ENCODE results near the gene PBX4.

DNA sequence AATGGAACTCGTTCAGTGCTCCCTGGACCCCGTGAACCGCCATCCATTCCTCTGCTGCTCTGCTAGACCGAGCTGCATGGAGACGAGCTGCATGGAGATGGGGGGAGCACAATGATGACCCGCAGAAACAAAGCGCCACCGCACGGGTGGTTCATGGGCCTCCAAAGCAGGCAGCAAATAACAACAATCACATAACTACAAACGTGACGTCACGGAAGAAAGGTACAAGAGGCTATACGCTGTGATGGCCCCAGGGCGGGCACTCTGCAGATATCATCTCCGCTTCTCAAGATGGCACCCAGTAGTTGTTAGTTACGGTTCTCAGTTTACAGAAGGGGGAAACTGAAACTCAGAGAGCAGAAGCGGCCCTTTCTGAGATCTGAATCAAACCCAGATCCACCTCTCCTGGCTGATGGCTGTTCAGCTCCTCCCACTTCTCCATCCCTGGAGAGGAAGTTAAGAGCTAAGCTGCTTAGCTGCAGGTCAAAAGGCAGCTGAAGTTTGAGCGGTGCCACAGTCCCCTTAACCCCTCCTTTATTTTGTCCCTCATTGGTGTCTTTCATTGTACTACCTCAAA lies 43.3 kb upstream of the PBX4 start:
- TF ChIP-seq, protein P1, sequence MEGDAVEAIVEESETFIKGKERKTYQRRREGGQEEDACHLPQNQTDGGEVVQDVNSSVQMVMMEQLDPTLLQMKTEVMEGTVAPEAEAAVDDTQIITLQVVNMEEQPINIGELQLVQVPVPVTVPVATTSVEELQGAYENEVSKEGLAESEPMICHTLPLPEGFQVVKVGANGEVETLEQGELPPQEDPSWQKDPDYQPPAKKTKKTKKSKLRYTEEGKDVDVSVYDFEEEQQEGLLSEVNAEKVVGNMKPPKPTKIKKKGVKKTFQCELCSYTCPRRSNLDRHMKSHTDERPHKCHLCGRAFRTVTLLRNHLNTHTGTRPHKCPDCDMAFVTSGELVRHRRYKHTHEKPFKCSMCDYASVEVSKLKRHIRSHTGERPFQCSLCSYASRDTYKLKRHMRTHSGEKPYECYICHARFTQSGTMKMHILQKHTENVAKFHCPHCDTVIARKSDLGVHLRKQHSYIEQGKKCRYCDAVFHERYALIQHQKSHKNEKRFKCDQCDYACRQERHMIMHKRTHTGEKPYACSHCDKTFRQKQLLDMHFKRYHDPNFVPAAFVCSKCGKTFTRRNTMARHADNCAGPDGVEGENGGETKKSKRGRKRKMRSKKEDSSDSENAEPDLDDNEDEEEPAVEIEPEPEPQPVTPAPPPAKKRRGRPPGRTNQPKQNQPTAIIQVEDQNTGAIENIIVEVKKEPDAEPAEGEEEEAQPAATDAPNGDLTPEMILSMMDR (IDR thresholded peaks at IDR 0.05; ENCODE audit: insufficient read depth, low read depth, low read length) = no peak
- no peak for TF ChIP-seq EZH2 (IDR thresholded peaks at IDR 0.05; ENCODE audit: insufficient read depth, low read length)

Measured in astrocyte (in vitro differentiated cells and primary cell).